Small intestine (tissue), 7 donors: ENCODE data around the gene NDST4. TPM values are rescaled to one million over a fixed set of nuclear protein-coding genes. Genes with fewer than 3 reads are reported as not detected.

ENCODE experiments used
- DNase-seq, 2 donors: peaks; one replicate each; pipeline versions ENCODE4 v3.0.0 to v3.0.0-alpha.2; 2013
- FAIRE-seq: peaks from 2 replicates; lab custom pipeline; 2012; peaks lifted over from hg19 to GRCh38; lab: Jason Lieb, UNC
- H3K27ac ChIP-seq, 3 donors: one replicate each; pipeline ENCODE4 v1.5.1; 2013; ENCODE audit warnings: low read length in 2 of 3, mild to moderate bottlenecking in 2 of 3, control low read depth in 1 of 3, inconsistent platforms in 1 of 3, low read depth in 1 of 3, moderate library complexity in 1 of 3
- H3K27me3 ChIP-seq, 3 donors: one replicate each; pipeline ENCODE4 v1.6.1; 2013; ENCODE audit warnings: low read length in 3 of 3, inconsistent platforms in 1 of 3; ENCODE audit not compliant: control insufficient read depth in 3 of 3, insufficient read depth in 3 of 3
- H3K36me3 ChIP-seq, 3 donors: one replicate each; pipeline ENCODE4 v1.6.1; 2013; ENCODE audit warnings: low read length in 3 of 3, inconsistent platforms in 1 of 3, low read depth in 1 of 3, mild to moderate bottlenecking in 1 of 3, moderate library complexity in 1 of 3; ENCODE audit not compliant: control insufficient read depth in 3 of 3, insufficient read depth in 2 of 3
- H3K4me1 ChIP-seq, 3 donors: one replicate each; pipeline ENCODE4 v1.6.1; 2013; ENCODE audit warnings: low read length in 2 of 3, inconsistent platforms in 1 of 3, low read depth in 1 of 3, mild to moderate bottlenecking in 1 of 3, moderate library complexity in 1 of 3; ENCODE audit not compliant: control insufficient read depth in 3 of 3, insufficient read depth in 2 of 3
- H3K4me3 ChIP-seq, 3 donors: one replicate each; pipeline ENCODE4 v1.5.1; 2013; ENCODE audit warnings: low read length in 3 of 3, control low read depth in 1 of 3, inconsistent platforms in 1 of 3, low read depth in 1 of 3, mild to moderate bottlenecking in 1 of 3, moderate library complexity in 1 of 3
- H3K9me3 ChIP-seq, 2 donors: one replicate each; pipeline ENCODE4 v1.6.1; 2013; ENCODE audit warnings: low read depth in 1 of 2, low read length in 1 of 2; ENCODE audit not compliant: control insufficient read depth in 2 of 2, insufficient read depth in 1 of 2
- WGBS, 3 donors: extraction: QIAGEN DNeasy Blood & Tissue Kit; methylation state at CpG; one replicate each; pipeline ENCODE4 v1.1.7; 2013; 5-methylcytosine and 5-hydroxymethylcytosine counted together
- polyA plus RNA-seq, 4 donors: library from polyadenylated mRNA; stranded (reverse) in 3 of 4; unstranded in 1 of 4; fragments of 200-250 nt in 3 of 4; fragments of 120-200 nt in 1 of 4; gene quantifications; one replicate each; pipeline versions ENCODE4 v1.2.1 to v1.2.3, GENCODE V29; 2013
- donor health status: healthy with polysubstance abuse.
- donor health status: control.
- donor health status: control.
- donor health status: Bipolar disorder and iron deficiency.
- donor health status: healthy.

The NDST4 gene
- polyA plus RNA-seq, 4 donors = 0.46 TPM; not detected in 3

DNA sequence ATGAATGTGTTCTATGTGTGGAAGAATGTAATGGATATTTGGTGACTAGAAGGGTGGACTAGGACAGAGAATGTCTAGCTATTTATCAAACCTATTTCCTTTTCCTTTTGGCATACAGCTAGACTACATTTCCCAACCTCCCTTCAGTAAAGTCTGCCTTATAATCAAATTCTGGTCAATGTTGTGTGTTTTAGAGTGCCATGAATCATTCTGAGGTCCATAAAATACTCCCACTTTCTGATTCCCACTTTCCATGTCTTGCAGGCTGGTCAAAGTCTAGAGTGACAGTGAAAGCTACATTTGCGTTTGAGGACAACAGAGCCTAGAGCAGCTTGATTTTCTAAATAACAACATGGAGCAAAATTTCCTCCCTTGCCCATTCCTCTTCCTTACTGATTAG, 297.7 kb downstream of the NDST4 start:
- DNase-seq (peak; percentile 8 to 29), FAIRE-seq (no peak)
- H3K4me1 ChIP-seq = no peaks in the 10 kb centered on the region
- H3K4me3 ChIP-seq = no peak overlapping the region
- no peak overlapping the region for H3K27ac ChIP-seq
- WGBS, 3 donors = 26 to 73% (median 45%) methylated on average over 1 of the region's 1 CpG
- H3K9me3 ChIP-seq = no peaks in the 10 kb centered on the region
- no peaks in the 10 kb centered on the region for H3K36me3 ChIP-seq
- H3K27me3 ChIP-seq = no peaks in the 10 kb centered on the region

DNA sequence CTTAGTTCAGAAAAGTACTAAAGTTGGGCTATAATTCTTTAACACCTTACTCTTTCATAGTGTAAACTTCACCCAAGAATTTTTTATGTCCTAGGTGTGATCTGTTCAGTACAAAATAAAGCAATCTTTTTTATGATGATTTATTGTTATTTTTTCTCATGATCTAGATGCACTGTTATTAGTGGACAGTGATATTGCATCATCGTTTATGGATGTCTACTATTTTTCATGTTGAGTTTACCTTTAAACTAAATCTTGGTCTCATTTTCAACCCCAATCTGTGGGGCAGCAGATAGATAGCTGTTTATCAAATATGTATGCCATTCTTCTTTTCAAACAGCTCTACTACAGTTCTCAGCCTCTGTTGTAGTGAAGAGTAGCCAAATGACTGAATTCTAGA, 299.5 kb downstream of the NDST4 start:
- DNase-seq = no peak
- no peaks in the 10 kb centered on the region for H3K27me3 ChIP-seq
- H3K27ac ChIP-seq = no peak overlapping the region
- no peaks in the 10 kb centered on the region for H3K9me3 ChIP-seq
- H3K36me3 ChIP-seq = no peaks in the 10 kb centered on the region
- no peaks in the 10 kb centered on the region for H3K4me1 ChIP-seq
- 89 to 91% (median 90%) methylated on average over 1 of the region's 1 CpG for WGBS, 3 donors
- FAIRE-seq = no peak
- no peak overlapping the region for H3K4me3 ChIP-seq

DNA sequence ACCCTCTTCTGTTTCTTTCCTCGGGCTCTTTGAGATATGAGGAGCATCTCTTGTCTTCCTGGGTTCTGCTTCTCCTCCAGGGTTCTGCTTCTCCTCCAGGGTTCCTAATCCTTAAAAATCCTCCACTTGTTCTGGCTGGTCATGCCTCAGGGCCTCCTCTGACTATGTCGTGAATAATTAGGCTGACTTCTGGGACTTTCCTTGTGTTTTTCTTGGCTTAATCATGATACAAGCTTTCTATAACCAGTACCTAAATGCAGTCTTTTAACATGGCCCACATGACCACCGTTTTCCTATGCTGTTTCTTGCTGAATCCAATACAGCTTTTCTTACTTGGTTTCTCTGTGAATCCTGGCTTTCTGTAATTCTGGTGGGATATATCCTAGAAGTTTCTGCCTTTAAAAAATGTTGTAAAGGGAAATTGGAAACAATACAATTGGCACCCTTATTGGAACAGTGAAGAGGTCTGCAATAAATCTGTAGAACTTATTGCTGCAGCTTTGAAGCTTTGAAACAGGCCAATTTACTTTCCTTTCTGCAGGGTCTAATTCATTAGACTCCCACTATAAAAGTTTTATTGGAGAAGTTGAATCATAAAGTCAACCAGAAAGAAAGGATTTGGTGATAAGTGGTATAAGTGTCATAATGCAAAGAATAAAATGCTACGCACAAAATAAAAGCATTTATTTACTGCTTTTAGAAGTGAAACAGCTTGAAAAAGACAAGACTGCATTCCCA, 301.7 kb downstream of the NDST4 start:
- H3K4me3 ChIP-seq = no peak overlapping the region
- DNase-seq (no peak), FAIRE-seq (no peak)
- no peaks in the 10 kb centered on the region for H3K9me3 ChIP-seq
- no peaks in the 10 kb centered on the region for H3K27me3 ChIP-seq
- H3K4me1 ChIP-seq = no peaks in the 10 kb centered on the region
- no peaks in the 10 kb centered on the region for H3K36me3 ChIP-seq
- H3K27ac ChIP-seq = no peak overlapping the region
- WGBS, 3 donors = 39 to 71% (median 52%) methylated on average over 4 of the region's 4 CpGs

DNA sequence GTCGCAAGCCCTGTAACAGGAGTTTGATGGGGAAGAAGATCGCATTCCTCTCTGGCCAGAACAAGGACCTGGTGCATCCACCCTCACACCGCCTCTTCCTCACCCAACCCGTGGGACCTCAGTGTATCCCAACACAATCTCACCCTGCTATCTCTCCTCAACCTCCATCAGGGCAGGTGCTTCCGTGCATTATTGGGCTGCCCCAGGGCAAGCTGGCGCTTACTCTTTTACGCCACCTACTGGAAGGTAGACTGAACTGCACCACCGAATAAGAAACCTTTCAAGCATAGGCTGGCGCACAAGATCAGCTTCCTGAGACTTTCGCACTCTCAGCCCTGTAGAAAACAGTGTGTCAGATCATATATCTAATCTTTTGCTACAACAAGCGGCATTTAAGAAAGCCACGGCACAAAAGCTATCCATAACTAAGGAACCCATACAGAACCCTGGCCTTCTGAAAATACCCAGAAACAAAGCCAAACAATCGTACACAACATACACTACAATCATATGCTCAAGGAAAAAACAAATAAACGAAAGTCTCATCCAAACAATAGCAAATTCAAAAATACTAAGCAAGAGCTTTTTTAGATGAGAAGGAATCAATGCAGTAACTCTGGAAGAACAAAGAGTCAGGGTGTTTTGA, 305.5 kb downstream of the NDST4 start:
- FAIRE-seq (no peak), DNase-seq (peak; percentile 40 to 49)
- Histone ChIP-seq H3K4me3 (no peak overlapping the region), H3K9me3 (no peaks in the 10 kb centered on the region), H3K27ac (no peak overlapping the region), H3K4me1 (no peaks in the 10 kb centered on the region), H3K36me3 (no peaks in the 10 kb centered on the region), H3K27me3 (no peaks in the 10 kb centered on the region)
- 47 to 52% (median 52%) methylated on average over 14 of the region's 14 CpGs for WGBS, 3 donors

DNA sequence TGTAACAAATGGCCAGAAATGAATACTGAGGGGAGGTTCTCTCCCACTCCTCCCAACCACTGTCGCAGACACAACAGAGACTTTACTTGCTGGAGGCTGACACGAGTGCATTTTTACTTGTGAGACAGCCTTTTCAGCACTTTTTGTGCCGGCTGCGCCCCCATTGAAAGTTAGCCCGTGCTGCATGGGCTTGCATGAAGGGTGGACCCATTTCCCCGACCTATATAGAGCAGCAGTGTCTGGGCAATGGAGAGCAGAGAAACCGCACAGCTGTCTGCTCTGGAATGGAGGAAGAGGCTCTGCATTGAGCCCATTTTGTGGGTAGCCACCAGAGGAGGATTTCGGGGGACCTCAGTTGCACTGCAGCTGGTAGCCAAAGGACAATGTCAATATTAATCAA, 306.1 kb downstream of the NDST4 start:
- no peak for FAIRE-seq
- H3K27ac ChIP-seq = no peak overlapping the region
- no peaks in the 10 kb centered on the region for H3K27me3 ChIP-seq
- DNase-seq = no peak
- no peaks in the 10 kb centered on the region for H3K9me3 ChIP-seq
- H3K4me3 ChIP-seq = no peak overlapping the region
- H3K4me1 ChIP-seq = no peaks in the 10 kb centered on the region
- H3K36me3 ChIP-seq = no peaks in the 10 kb centered on the region
- 87 to 91% (median 90%) methylated on average over 8 of the region's 8 CpGs for WGBS, 3 donors

DNA sequence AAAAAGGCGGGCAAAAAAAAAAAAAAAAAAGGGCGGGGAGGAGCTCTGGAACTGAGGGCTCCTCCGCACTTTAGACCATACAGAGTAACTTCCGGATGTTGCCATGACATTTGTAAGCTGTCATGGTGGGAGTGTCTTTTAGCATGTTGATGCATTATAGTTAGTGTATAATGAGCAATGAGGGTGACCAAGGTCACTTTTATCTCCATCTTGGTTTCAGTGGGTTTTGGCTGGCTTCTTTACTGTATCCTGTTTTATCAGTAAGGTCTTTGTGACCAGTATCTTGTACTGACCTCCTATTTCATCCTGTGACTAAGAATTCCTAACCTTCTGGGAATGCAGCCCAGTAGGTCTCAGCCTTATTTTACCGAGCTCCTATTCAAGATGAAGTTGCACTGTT, 321.4 kb downstream of the NDST4 start:
- no peaks in the 10 kb centered on the region for H3K9me3 ChIP-seq
- H3K4me1 ChIP-seq = no peaks in the 10 kb centered on the region
- no peak overlapping the region for H3K27ac ChIP-seq
- WGBS, 3 donors = 86 to 90% (median 87%) methylated on average over 4 to 5 of the region's 5 CpGs
- no peak for FAIRE-seq
- no peak for DNase-seq
- no peaks in the 10 kb centered on the region for H3K36me3 ChIP-seq
- no peak overlapping the region for H3K4me3 ChIP-seq
- H3K27me3 ChIP-seq = no peaks in the 10 kb centered on the region

DNA sequence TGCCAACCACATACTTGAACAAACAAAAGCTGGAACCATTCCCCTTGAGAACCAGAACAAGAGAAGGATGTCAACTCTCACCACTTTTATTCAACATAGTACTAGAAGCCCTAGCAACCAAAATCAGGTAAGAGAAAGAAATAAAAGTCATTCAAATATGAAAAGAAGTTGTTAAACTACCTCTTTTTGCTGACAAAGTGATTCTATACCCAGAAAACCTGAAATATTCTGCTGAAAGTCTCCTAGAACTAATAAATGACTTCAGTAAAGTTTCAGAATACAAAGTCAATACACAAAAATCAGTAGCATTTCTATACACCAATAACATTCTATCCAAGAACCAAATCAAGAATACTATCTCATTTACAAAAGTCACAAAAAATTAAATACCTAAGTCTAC, 327.9 kb downstream of the NDST4 start:
- no peaks in the 10 kb centered on the region for H3K36me3 ChIP-seq
- no peaks in the 10 kb centered on the region for H3K4me1 ChIP-seq
- no peak overlapping the region for H3K27ac ChIP-seq
- H3K4me3 ChIP-seq = no peak overlapping the region
- DNase-seq = no peak
- FAIRE-seq = no peak
- no peaks in the 10 kb centered on the region for H3K9me3 ChIP-seq
- no peaks in the 10 kb centered on the region for H3K27me3 ChIP-seq

DNA sequence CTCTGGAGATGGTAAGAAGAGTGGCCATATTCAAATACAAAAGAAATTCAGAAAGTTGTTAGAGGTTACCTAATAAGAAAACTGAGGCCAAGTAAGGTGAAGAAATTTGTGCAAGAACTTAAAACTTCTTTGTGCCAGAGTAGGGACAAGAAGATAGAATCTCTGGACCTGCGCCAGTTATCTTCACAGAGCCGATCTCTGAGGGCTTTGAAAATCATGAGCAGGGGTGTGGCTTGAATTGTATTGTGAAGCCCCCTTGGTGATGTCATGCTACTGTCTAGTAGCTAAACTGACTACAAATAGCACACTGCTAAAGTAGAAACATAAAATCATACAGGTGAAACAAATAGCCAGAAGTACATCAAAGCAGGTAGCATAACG, 330.2 kb downstream of the NDST4 start:
- Histone ChIP-seq H3K4me1 (no peaks in the 10 kb centered on the region), H3K9me3 (no peaks in the 10 kb centered on the region), H3K27me3 (no peaks in the 10 kb centered on the region), H3K36me3 (no peaks in the 10 kb centered on the region), H3K27ac (no peak overlapping the region), H3K4me3 (no peak overlapping the region)
- WGBS, 3 donors = 61 to 78% (median 76%) methylated on average over 3 of the region's 3 CpGs
- FAIRE-seq (no peak), DNase-seq (no peak)
